ENCODE measurements around the gene TPCN1.
"Not testable (repeated sequence)": the region's sequence is repeated elsewhere in the genome, so short reads cannot be mapped to it uniquely, and the experiment has no call there.

TPCN1 gene

GRCh38 chr12:113196990-113197389, 24.3 kb upstream of the TPCN1 start:
- no peak for DNase-seq (ENCODE audit: low read depth, low spot score)

- DNase-seq (ENCODE audit: low read depth, low spot score), result no peak
Observed at GRCh38 chr12:113197518-113198077, 23.7 kb upstream of the TPCN1 start.

- DNase-seq (ENCODE audit: low read depth, low spot score), result no peak
Observed at GRCh38 chr12:113198296-113198695, 23.0 kb upstream of the TPCN1 start.

GRCh38 chr12:113200021-113200797, 21.1 kb upstream of the TPCN1 start:
- DNase-seq (ENCODE audit: low read depth, low spot score), result no peak

- DNase-seq (ENCODE audit: low read depth, low spot score), result no peak
Observed at GRCh38 chr12:113201187-113202177, 19.8 kb upstream of the TPCN1 start.

- DNase-seq (ENCODE audit: low read depth, low spot score), result no peak
Observed at GRCh38 chr12:113202300-113203075, 18.8 kb upstream of the TPCN1 start.

GRCh38 chr12:113203852-113204760, 17.2 kb upstream of the TPCN1 start:
- DNase-seq (ENCODE audit: low read depth, low spot score), result no peak

GRCh38 chr12:113204804-113205203, 16.5 kb upstream of the TPCN1 start:
- DNase-seq (ENCODE audit: low read depth, low spot score), result no peak

- not testable (repeated sequence) for DNase-seq (ENCODE audit: low read depth, low spot score)
Observed at GRCh38 chr12:113206802-113207201, 14.5 kb upstream of the TPCN1 start.

- no peak for DNase-seq (ENCODE audit: low read depth, low spot score)
Observed at GRCh38 chr12:113207613-113208040, 13.6 kb upstream of the TPCN1 start.

GRCh38 chr12:113208041-113208934, 13.0 kb upstream of the TPCN1 start:
- no peak for DNase-seq (ENCODE audit: low read depth, low spot score)

GRCh38 chr12:113211160-113211559, 10.1 kb upstream of the TPCN1 start:
- no peak for DNase-seq (ENCODE audit: low read depth, low spot score)

- DNase-seq (ENCODE audit: low read depth, low spot score), result no peak
Observed at GRCh38 chr12:113214895-113215400, 6.3 kb upstream of the TPCN1 start.

GRCh38 chr12:113216027-113216426, 5.2 kb upstream of the TPCN1 start:
- DNase-seq (ENCODE audit: low read depth, low spot score), result no peak

GRCh38 chr12:113220593-113221180, 577 bp upstream of the TPCN1 start:
- no peak for DNase-seq (ENCODE audit: low read depth, low spot score)

- no peak for DNase-seq (ENCODE audit: low read depth, low spot score)
Observed at GRCh38 chr12:113221997-113222729, 899 bp downstream of the TPCN1 start.

- DNase-seq (ENCODE audit: low read depth, low spot score), result no peak
Observed at GRCh38 chr12:113222730-113223531, 1.7 kb downstream of the TPCN1 start.

Measured in iPS DF 19.7 (cell line).